PFSK-1 (cell line): ENCODE data around the gene EGR1.

Experiments
- FOXP2 ChIP-seq: optimal IDR thresholded peaks from 2 replicates; pipeline ENCODE3; 2011; ENCODE audit warnings: borderline replicate concordance, control low read depth, inconsistent platforms; ENCODE audit not compliant: insufficient read depth; ENCODE audit errors: extremely low read length, extremely low read depth
- POLR2AphosphoS5 ChIP-seq: IDR thresholded peaks from 2 replicates; pipeline ENCODE4 v1.6.1; 2012; ENCODE audit warnings: low read depth, mild to moderate bottlenecking, control low read depth, low read length, moderate library complexity
- SIN3A ChIP-seq: IDR thresholded peaks from 2 replicates; pipeline ENCODE4 v1.6.1; 2012; ENCODE audit warnings: mild to moderate bottlenecking, low read length, moderate library complexity, borderline replicate concordance; ENCODE audit not compliant: insufficient read depth
- TAF1 ChIP-seq: IDR thresholded peaks from 2 replicates; pipeline ENCODE4 v1.6.1; 2012; ENCODE audit warnings: low read length, control low read depth, borderline replicate concordance; ENCODE audit not compliant: insufficient read depth
- TF ChIP-seq, protein P1 (sequence below), 2 experiments: IDR thresholded peaks; 2 replicates each; pipeline versions ENCODE4 v1.6.1 to v1.8.0; 2011 to 2012; ENCODE audit warnings: low read depth in 2 of 2, low read length in 2 of 2, control low read depth in 1 of 2, inconsistent platforms in 1 of 2, mild to moderate bottlenecking in 1 of 2, moderate library complexity in 1 of 2; ENCODE audit not compliant: insufficient read depth in 1 of 2

GRCh38 chr5:138468966-138469539, 3.8 kb downstream of the EGR1 start:
- TF ChIP-seq, protein P1, sequence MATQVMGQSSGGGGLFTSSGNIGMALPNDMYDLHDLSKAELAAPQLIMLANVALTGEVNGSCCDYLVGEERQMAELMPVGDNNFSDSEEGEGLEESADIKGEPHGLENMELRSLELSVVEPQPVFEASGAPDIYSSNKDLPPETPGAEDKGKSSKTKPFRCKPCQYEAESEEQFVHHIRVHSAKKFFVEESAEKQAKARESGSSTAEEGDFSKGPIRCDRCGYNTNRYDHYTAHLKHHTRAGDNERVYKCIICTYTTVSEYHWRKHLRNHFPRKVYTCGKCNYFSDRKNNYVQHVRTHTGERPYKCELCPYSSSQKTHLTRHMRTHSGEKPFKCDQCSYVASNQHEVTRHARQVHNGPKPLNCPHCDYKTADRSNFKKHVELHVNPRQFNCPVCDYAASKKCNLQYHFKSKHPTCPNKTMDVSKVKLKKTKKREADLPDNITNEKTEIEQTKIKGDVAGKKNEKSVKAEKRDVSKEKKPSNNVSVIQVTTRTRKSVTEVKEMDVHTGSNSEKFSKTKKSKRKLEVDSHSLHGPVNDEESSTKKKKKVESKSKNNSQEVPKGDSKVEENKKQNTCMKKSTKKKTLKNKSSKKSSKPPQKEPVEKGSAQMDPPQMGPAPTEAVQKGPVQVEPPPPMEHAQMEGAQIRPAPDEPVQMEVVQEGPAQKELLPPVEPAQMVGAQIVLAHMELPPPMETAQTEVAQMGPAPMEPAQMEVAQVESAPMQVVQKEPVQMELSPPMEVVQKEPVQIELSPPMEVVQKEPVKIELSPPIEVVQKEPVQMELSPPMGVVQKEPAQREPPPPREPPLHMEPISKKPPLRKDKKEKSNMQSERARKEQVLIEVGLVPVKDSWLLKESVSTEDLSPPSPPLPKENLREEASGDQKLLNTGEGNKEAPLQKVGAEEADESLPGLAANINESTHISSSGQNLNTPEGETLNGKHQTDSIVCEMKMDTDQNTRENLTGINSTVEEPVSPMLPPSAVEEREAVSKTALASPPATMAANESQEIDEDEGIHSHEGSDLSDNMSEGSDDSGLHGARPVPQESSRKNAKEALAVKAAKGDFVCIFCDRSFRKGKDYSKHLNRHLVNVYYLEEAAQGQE (IDR thresholded peaks at IDR 0.05; ENCODE audit: insufficient read depth in 1 of 2, low read depth in 2 of 2, low read length in 2 of 2): no peak
- TF ChIP-seq POLR2AphosphoS5 (no peak), TAF1 (no peak), SIN3A (no peak), FOXP2 (no peak)
